Measurements from ENCODE around the gene EPHA7.

The EPHA7 gene

DNA sequence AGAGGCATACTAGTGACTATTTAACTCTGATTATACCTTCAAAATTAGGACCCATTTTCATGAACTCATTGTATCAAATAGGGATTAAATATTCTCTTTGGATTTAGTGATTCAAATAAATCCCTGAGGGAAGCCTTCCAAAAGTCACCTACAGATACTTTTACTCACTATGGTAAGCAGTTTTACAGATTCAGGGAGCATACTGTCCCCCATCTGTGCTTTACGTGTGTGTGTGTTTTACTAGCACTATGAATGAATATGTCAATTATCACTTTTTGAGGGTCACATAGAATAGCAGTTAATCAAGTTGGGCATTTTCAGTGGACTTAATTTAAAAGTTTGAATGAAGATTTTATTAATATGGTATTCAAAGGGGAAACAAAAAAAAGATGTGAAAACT, 96.7 kb downstream of the EPHA7 start:
- Histone ChIP-seq H4K91ac (ENCODE audit: low read depth, low read length) (no peak overlapping the region), H3K9me3 (ENCODE audit: insufficient read depth, low read depth, low read length) (no peaks in the 10 kb centered on the region), H3K23ac (ENCODE audit: low read length) (no peak overlapping the region), H2BK120ac (ENCODE audit: insufficient read depth, low read length, poor library complexity) (no peak overlapping the region), H3K79me1 (ENCODE audit: low read length) (no peaks in the 10 kb centered on the region), H3K9ac (ENCODE audit: low read length) (no peak overlapping the region), H3K4me2 (ENCODE audit: low read length) (no peak overlapping the region), H3K14ac (ENCODE audit: low read length) (no peak overlapping the region), H2BK5ac (ENCODE audit: low read depth, low read length, poor library complexity) (no peak overlapping the region), H3K4me3 (ENCODE audit: low read depth, low read length) (no peak overlapping the region), H3K4me1 (ENCODE audit: control insufficient read depth in 1 of 2, insufficient read depth in 2 of 2, low read length in 2 of 2) (no peaks in the 10 kb centered on the region), H3K27me3 (ENCODE audit: insufficient read depth, low read length) (no peaks in the 10 kb centered on the region), H2AK5ac (ENCODE audit: low read length) (no peak overlapping the region), H3K4ac (ENCODE audit: low read depth, low read length) (no peak overlapping the region), H4K8ac (ENCODE audit: low read depth, low read length) (no peak overlapping the region), H3K79me2 (ENCODE audit: control insufficient read depth, insufficient read depth, low read length, poor library complexity) (no peaks in the 10 kb centered on the region), H4K12ac (ENCODE audit: low read depth, low read length) (no peak overlapping the region), H3K27ac (ENCODE audit: low read depth, low read length) (no peak overlapping the region), H2AFZ (ENCODE audit: insufficient read depth, low read length, poor library complexity) (no peak overlapping the region), H2BK12ac (ENCODE audit: low read length) (no peak overlapping the region), H3K18ac (ENCODE audit: low read length) (no peak overlapping the region), H3K36me3 (ENCODE audit: control insufficient read depth in 1 of 2, insufficient read depth in 2 of 2, low read length in 2 of 2) (no peaks in the 10 kb centered on the region)
- WGBS (ENCODE audit: extremely low coverage, insufficient coverage, insufficient read length): no CpG with 5 or more reads among the region's 1 CpG
- no peak for DNase-seq

DNA sequence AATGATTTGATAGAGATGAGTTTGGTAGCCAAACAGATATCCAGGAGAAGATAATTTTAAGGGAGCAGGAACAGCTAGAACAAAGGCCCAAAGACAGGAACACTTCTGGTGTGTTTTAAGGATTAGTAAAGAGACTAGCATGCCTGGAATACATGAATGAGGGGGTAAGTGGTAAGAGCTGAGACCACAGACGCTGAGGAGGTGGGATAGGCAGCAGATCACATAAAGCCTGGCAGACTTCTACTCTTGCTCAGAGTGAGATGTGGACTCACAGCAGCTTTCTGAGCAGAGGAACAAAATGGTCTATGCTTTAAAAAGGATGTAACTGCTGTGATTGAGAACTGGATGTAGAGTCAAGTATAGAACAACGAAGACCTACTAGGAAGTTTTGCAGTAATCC, 100.1 kb downstream of the EPHA7 start:
- DNase-seq: no peak
- Histone ChIP-seq H4K12ac (ENCODE audit: low read depth, low read length) (no peak overlapping the region), H2AK5ac (ENCODE audit: low read length) (no peak overlapping the region), H3K79me1 (ENCODE audit: low read length) (no peaks in the 10 kb centered on the region), H3K27me3 (ENCODE audit: insufficient read depth, low read length) (no peaks in the 10 kb centered on the region), H2BK5ac (ENCODE audit: low read depth, low read length, poor library complexity) (no peak overlapping the region), H3K4me3 (ENCODE audit: low read depth, low read length) (no peak overlapping the region), H2BK12ac (ENCODE audit: low read length) (no peak overlapping the region), H3K18ac (ENCODE audit: low read length) (no peak overlapping the region), H3K14ac (ENCODE audit: low read length) (no peak overlapping the region), H3K27ac (ENCODE audit: low read depth, low read length) (no peak overlapping the region), H4K91ac (ENCODE audit: low read depth, low read length) (no peak overlapping the region), H3K4ac (ENCODE audit: low read depth, low read length) (no peak overlapping the region), H3K23ac (ENCODE audit: low read length) (no peak overlapping the region), H3K79me2 (ENCODE audit: control insufficient read depth, insufficient read depth, low read length, poor library complexity) (no peaks in the 10 kb centered on the region), H3K9me3 (ENCODE audit: insufficient read depth, low read depth, low read length) (no peaks in the 10 kb centered on the region), H4K8ac (ENCODE audit: low read depth, low read length) (no peak overlapping the region), H3K4me2 (ENCODE audit: low read length) (no peak overlapping the region), H2AFZ (ENCODE audit: insufficient read depth, low read length, poor library complexity) (no peak overlapping the region), H3K4me1 (ENCODE audit: control insufficient read depth in 1 of 2, insufficient read depth in 2 of 2, low read length in 2 of 2) (no peaks in the 10 kb centered on the region), H3K36me3 (ENCODE audit: control insufficient read depth in 1 of 2, insufficient read depth in 2 of 2, low read length in 2 of 2) (no peaks in the 10 kb centered on the region), H2BK120ac (ENCODE audit: insufficient read depth, low read length, poor library complexity) (no peak overlapping the region), H3K9ac (ENCODE audit: low read length) (no peak overlapping the region)
- WGBS (ENCODE audit: extremely low coverage, insufficient coverage, insufficient read length): no CpG with 5 or more reads among the region's 2 CpGs

DNA sequence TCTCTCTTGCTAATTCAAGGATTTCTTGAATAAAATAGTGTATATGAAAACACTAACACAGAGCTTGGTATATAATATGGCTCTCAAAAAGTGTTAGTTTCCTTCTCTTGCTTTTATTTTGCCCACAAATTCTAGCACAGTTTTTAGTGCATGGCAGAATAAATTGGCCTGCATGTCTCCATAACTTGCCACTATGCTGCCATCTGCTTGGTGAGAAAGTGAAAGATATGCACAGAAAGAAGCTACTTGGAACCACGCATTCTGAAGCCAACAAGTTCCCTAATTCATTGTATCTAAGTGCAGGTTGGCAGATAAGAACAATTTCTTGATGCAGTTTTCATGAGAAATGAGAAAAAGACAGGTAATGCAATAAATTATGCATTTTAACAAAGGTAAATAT, 101.2 kb downstream of the EPHA7 start:
- no peak overlapping the region for H2AK5ac ChIP-seq (ENCODE audit: low read length)
- H4K91ac ChIP-seq (ENCODE audit: low read depth, low read length): no peak overlapping the region
- H3K4ac ChIP-seq (ENCODE audit: low read depth, low read length): no peak overlapping the region
- H4K8ac ChIP-seq (ENCODE audit: low read depth, low read length): no peak overlapping the region
- no peak overlapping the region for H3K23ac ChIP-seq (ENCODE audit: low read length)
- no peak overlapping the region for H4K12ac ChIP-seq (ENCODE audit: low read depth, low read length)
- no peaks in the 10 kb centered on the region for H3K9me3 ChIP-seq (ENCODE audit: insufficient read depth, low read depth, low read length)
- H3K79me1 ChIP-seq (ENCODE audit: low read length): no peaks in the 10 kb centered on the region
- no peak overlapping the region for H2BK120ac ChIP-seq (ENCODE audit: insufficient read depth, low read length, poor library complexity)
- no peaks in the 10 kb centered on the region for H3K79me2 ChIP-seq (ENCODE audit: control insufficient read depth, insufficient read depth, low read length, poor library complexity)
- H3K18ac ChIP-seq (ENCODE audit: low read length): no peak overlapping the region
- H2AFZ ChIP-seq (ENCODE audit: insufficient read depth, low read length, poor library complexity): no peak overlapping the region
- H3K4me3 ChIP-seq (ENCODE audit: low read depth, low read length): no peak overlapping the region
- no peak for DNase-seq
- no peak overlapping the region for H2BK12ac ChIP-seq (ENCODE audit: low read length)
- no peaks in the 10 kb centered on the region for H3K4me1 ChIP-seq (ENCODE audit: control insufficient read depth in 1 of 2, insufficient read depth in 2 of 2, low read length in 2 of 2)
- H2BK5ac ChIP-seq (ENCODE audit: low read depth, low read length, poor library complexity): no peak overlapping the region
- no peak overlapping the region for H3K27ac ChIP-seq (ENCODE audit: low read depth, low read length)
- H3K36me3 ChIP-seq (ENCODE audit: control insufficient read depth in 1 of 2, insufficient read depth in 2 of 2, low read length in 2 of 2): no peaks in the 10 kb centered on the region
- no peaks in the 10 kb centered on the region for H3K27me3 ChIP-seq (ENCODE audit: insufficient read depth, low read length)
- no peak overlapping the region for H3K14ac ChIP-seq (ENCODE audit: low read length)
- H3K4me2 ChIP-seq (ENCODE audit: low read length): no peak overlapping the region
- no CpG with 5 or more reads among the region's 1 CpG for WGBS (ENCODE audit: extremely low coverage, insufficient coverage, insufficient read length)
- H3K9ac ChIP-seq (ENCODE audit: low read length): no peak overlapping the region

DNA sequence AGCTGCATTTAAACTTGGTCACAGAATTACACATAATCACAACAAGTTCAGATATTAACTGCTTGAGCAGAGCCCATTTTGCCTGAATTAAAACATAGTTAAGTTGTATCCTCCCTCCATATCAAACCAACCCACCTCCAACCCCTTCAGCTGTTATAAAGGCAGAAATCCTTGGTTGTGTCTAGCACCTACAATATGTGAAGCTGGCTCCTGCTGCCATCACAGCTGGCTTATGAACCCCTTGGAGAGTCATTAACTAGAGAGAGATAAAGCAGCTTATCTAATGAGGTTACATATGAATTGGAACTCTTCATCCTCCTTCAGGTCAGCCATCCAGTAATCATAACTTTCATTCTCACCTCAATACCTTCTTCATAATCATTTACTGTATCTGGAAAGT, 101.8 kb downstream of the EPHA7 start:
- H3K18ac ChIP-seq (ENCODE audit: low read length): no peak overlapping the region
- no peak overlapping the region for H3K23ac ChIP-seq (ENCODE audit: low read length)
- no peak overlapping the region for H3K4ac ChIP-seq (ENCODE audit: low read depth, low read length)
- no peaks in the 10 kb centered on the region for H3K27me3 ChIP-seq (ENCODE audit: insufficient read depth, low read length)
- no peak overlapping the region for H3K14ac ChIP-seq (ENCODE audit: low read length)
- H3K9me3 ChIP-seq (ENCODE audit: insufficient read depth, low read depth, low read length): no peaks in the 10 kb centered on the region
- no peak overlapping the region for H2AK5ac ChIP-seq (ENCODE audit: low read length)
- no peak overlapping the region for H3K27ac ChIP-seq (ENCODE audit: low read depth, low read length)
- H2AFZ ChIP-seq (ENCODE audit: insufficient read depth, low read length, poor library complexity): no peak overlapping the region
- no peak overlapping the region for H4K12ac ChIP-seq (ENCODE audit: low read depth, low read length)
- no peaks in the 10 kb centered on the region for H3K36me3 ChIP-seq (ENCODE audit: control insufficient read depth in 1 of 2, insufficient read depth in 2 of 2, low read length in 2 of 2)
- no peak overlapping the region for H3K9ac ChIP-seq (ENCODE audit: low read length)
- no peak overlapping the region for H4K91ac ChIP-seq (ENCODE audit: low read depth, low read length)
- no peak overlapping the region for H4K8ac ChIP-seq (ENCODE audit: low read depth, low read length)
- no peak overlapping the region for H2BK5ac ChIP-seq (ENCODE audit: low read depth, low read length, poor library complexity)
- H3K4me1 ChIP-seq (ENCODE audit: control insufficient read depth in 1 of 2, insufficient read depth in 2 of 2, low read length in 2 of 2): no peaks in the 10 kb centered on the region
- no peak overlapping the region for H3K4me3 ChIP-seq (ENCODE audit: low read depth, low read length)
- H2BK12ac ChIP-seq (ENCODE audit: low read length): no peak overlapping the region
- DNase-seq: no peak
- no peaks in the 10 kb centered on the region for H3K79me1 ChIP-seq (ENCODE audit: low read length)
- no peaks in the 10 kb centered on the region for H3K79me2 ChIP-seq (ENCODE audit: control insufficient read depth, insufficient read depth, low read length, poor library complexity)
- H3K4me2 ChIP-seq (ENCODE audit: low read length): no peak overlapping the region
- no peak overlapping the region for H2BK120ac ChIP-seq (ENCODE audit: insufficient read depth, low read length, poor library complexity)

Measured in trophoblast cell (in vitro differentiated cells and primary cell).